Left ventricle myocardium inferior (tissue), 1 donor: Measurements from ENCODE around the gene AGR3. TPM values are rescaled to one million over a fixed set of nuclear protein-coding genes. Genes with fewer than 3 reads are reported as not detected.

Source experiments
- DNase-seq: peaks from one replicate; pipeline ENCODE4 v3.0.0-alpha.2; 2020
- H3K27ac ChIP-seq: fragments of 200-600 bp; replicated peaks from 2 replicates; pipeline ENCODE4 v1.8.0; 2021
- H3K27me3 ChIP-seq: fragments of 200-600 bp; 2 replicates; pipeline ENCODE4 v1.8.0; 2021; ENCODE audit warnings: low read depth
- H3K36me3 ChIP-seq: fragments of 200-600 bp; 2 replicates; pipeline ENCODE4 v1.8.0; 2021
- H3K4me1 ChIP-seq: fragments of 200-600 bp; 2 replicates; pipeline ENCODE4 v1.8.0; 2021
- H3K4me3 ChIP-seq: fragments of 200-600 bp; 2 replicates; pipeline ENCODE4 v1.8.0; 2021; ENCODE audit warnings: mild to moderate bottlenecking, moderate library complexity
- H3K9me3 ChIP-seq: fragments of 200-600 bp; replicated peaks from 2 replicates; pipeline ENCODE4 v1.8.0; 2021
- intact Hi-C: fragments of 100-400 bp; cut with micrococcal nuclease; formaldehyde crosslinking; loops from one replicate; pipeline ENCODE4 v1.11.0; 2022
- total RNA-seq: library from RNA; stranded (reverse); fragmentation: NEBNext Ultra II Directional; extraction: Animal tissue kit (Norgen Biotek cat#: 25700); gene quantifications from one replicate; pipeline ENCODE4 v1.2.1, GENCODE V29; 2021
- TF ChIP-seq, protein P1 (sequence below): fragments of 200-600 bp; IDR thresholded peaks from 2 replicates; pipeline ENCODE4 v1.8.0; 2021; ENCODE audit warnings: antibody characterized with exemption, mild to moderate bottlenecking, borderline replicate concordance
- donor health status: DM: no; HTN: yes; CAD: no; lungs with severe emphysema.

AGR3 gene
- total RNA-seq, 1 donor from 2014 or later, result not detected

DNA sequence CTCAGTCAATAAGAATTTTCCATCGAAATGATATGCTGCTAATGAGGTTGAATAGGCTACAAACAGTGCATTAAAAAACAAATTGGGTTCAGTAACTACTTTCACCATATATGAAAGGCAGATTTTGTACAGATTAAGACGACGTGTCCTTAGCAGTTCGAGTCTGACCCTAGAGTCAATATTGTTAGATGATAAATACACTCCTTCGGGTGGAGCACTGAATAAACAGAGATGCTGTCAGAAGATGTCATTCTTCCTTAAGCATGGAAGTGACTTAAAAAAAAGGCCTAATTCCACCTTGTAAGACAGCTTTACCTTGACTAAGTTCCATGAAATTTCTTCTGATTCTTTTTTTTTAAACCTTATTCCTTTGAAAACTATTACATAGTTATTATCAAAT lies 71.2 kb downstream of the AGR3 start:
- TF ChIP-seq, protein P1, sequence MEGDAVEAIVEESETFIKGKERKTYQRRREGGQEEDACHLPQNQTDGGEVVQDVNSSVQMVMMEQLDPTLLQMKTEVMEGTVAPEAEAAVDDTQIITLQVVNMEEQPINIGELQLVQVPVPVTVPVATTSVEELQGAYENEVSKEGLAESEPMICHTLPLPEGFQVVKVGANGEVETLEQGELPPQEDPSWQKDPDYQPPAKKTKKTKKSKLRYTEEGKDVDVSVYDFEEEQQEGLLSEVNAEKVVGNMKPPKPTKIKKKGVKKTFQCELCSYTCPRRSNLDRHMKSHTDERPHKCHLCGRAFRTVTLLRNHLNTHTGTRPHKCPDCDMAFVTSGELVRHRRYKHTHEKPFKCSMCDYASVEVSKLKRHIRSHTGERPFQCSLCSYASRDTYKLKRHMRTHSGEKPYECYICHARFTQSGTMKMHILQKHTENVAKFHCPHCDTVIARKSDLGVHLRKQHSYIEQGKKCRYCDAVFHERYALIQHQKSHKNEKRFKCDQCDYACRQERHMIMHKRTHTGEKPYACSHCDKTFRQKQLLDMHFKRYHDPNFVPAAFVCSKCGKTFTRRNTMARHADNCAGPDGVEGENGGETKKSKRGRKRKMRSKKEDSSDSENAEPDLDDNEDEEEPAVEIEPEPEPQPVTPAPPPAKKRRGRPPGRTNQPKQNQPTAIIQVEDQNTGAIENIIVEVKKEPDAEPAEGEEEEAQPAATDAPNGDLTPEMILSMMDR, result no peak
- no peaks in the 10 kb centered on the region for H3K36me3 ChIP-seq
- DNase-seq, result no peak
- no peaks in the 10 kb centered on the region for H3K4me1 ChIP-seq
- intact Hi-C loops, result no loop called here
- H3K9me3 ChIP-seq, result no peaks in the 10 kb centered on the region
- no peak overlapping the region for H3K27ac ChIP-seq
- no peak overlapping the region for H3K4me3 ChIP-seq
- no peaks in the 10 kb centered on the region for H3K27me3 ChIP-seq

GRCh38 chr7:16810112-16810511 lies 71.7 kb downstream of the AGR3 start:
- TF ChIP-seq, protein P1, result no peak
- no peak for DNase-seq
- Histone ChIP-seq H3K27me3 (no peaks in the 10 kb centered on the region), H3K4me3 (no peak overlapping the region), H3K4me1 (no peaks in the 10 kb centered on the region), H3K36me3 (no peaks in the 10 kb centered on the region), H3K9me3 (no peaks in the 10 kb centered on the region), H3K27ac (no peak overlapping the region)
- intact Hi-C loops, result no loop called here

Other genes starting within 250 kb of the AGR3 start
- 28.9 TPM for gene ANKMY2, start 236.2 kb downstream of the AGR3 start, total RNA-seq
- 308 TPM for gene BZW2, start 235.8 kb downstream of the AGR3 start, total RNA-seq
- 13.7 TPM for gene TSPAN13, start 128.2 kb downstream of the AGR3 start, total RNA-seq
- gene AGR2, start 77.0 kb downstream of the AGR3 start, total RNA-seq, result not detected